ENCODE data around the gene LTO1. TPM values are rescaled to one million over a fixed set of nuclear protein-coding genes. Genes with fewer than 3 reads are reported as not detected.

The LTO1 gene
- total RNA-seq, 1 donor from 2014 or later = 26.6 TPM

DNA sequence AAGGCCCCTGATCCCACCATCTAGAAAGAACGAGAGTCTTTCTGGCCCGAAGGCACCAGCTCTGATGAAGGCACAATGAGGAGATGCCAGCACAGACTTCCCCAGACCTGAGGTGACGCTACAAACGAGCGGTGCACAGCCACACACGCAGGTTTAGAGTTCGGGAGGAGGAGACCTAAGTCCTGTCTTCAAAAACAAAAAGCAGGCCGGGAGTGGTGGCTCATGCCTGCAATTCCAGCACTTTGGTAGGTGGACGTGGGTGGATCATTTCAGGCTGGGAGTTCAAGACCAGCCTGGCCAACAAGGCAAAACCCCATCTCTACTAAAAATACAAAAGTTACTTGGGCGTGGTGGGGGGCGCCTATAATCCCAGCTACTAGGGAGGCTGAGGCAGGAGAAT is 9.5 kb downstream of the LTO1 start:
- Mint-ChIP-seq H3K27me3 (ENCODE audit: low read depth) (no peaks in the 10 kb centered on the region), H3K9me3 (no peaks in the 10 kb centered on the region), H3K4me3 (no peak overlapping the region), H3K36me3 (ENCODE audit: low read depth) (no peaks in the 10 kb centered on the region), H3K27ac (ENCODE audit: unreplicated experiment) (no peak overlapping the region), H3K4me1 (peaks cover 17% of the 10 kb centered on the region)
- no peak for TF ChIP-seq CTCF (conservative IDR thresholded peaks at IDR 0.05)
- DNase-seq (ENCODE audit: low read depth, low spot score) = no peak

DNA sequence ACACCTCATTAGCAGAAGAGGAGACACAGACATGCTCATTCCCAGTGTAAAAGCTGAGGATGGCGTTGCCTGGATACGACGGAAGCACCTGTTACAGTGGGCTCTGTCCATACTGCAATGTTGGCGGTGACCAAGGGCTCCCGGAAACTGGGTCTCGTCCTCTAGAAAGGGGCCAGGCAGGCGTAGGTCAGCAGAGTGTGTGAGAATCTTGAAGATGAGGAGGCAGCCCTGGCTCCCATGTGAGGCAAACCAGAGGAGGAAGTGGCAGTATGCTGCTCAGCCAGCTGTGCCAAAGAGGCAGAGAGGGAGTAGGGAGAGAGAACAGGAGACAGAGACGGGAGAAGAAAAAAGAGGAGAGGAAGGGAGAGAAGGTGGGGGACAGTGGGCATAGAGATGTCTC is 10.3 kb downstream of the LTO1 start:
- H3K36me3 Mint-ChIP-seq (ENCODE audit: low read depth) = no peaks in the 10 kb centered on the region
- no peak overlapping the region for H3K4me3 Mint-ChIP-seq
- no peak overlapping the region for H3K27ac Mint-ChIP-seq (ENCODE audit: unreplicated experiment)
- H3K27me3 Mint-ChIP-seq (ENCODE audit: low read depth) = no peaks in the 10 kb centered on the region
- H3K4me1 Mint-ChIP-seq = peaks cover 11% of the 10 kb centered on the region
- no peaks in the 10 kb centered on the region for H3K9me3 Mint-ChIP-seq
- DNase-seq (ENCODE audit: low read depth, low spot score) = no peak
- no peak for TF ChIP-seq CTCF (conservative IDR thresholded peaks at IDR 0.05)

- Mint-ChIP-seq H3K4me3 (no peak overlapping the region), H3K4me1 (peaks cover 17% of the 10 kb centered on the region), H3K36me3 (ENCODE audit: low read depth) (no peaks in the 10 kb centered on the region), H3K27me3 (ENCODE audit: low read depth) (no peaks in the 10 kb centered on the region), H3K9me3 (no peaks in the 10 kb centered on the region), H3K27ac (ENCODE audit: unreplicated experiment) (no peak overlapping the region)
- TF ChIP-seq CTCF (conservative IDR thresholded peaks at IDR 0.05) = no peak
- no peak for DNase-seq (ENCODE audit: low read depth, low spot score)
Measured at GRCh38 chr11:69664103-69664775, 10.9 kb downstream of the LTO1 start.

GRCh38 chr11:69663326-69663725 is 11.8 kb downstream of the LTO1 start:
- no peak overlapping the region for H3K27ac Mint-ChIP-seq (ENCODE audit: unreplicated experiment)
- DNase-seq (ENCODE audit: low read depth, low spot score) = no peak
- H3K27me3 Mint-ChIP-seq (ENCODE audit: low read depth) = peaks cover under 1% of the 10 kb centered on the region
- no peak overlapping the region for H3K4me3 Mint-ChIP-seq
- H3K36me3 Mint-ChIP-seq (ENCODE audit: low read depth) = no peaks in the 10 kb centered on the region
- no peak for TF ChIP-seq CTCF (conservative IDR thresholded peaks at IDR 0.05)
- peaks cover 25% of the 10 kb centered on the region for H3K4me1 Mint-ChIP-seq
- H3K9me3 Mint-ChIP-seq = no peaks in the 10 kb centered on the region

- Mint-ChIP-seq H3K27ac (ENCODE audit: unreplicated experiment) (no peak overlapping the region), H3K4me3 (no peak overlapping the region), H3K9me3 (no peaks in the 10 kb centered on the region), H3K36me3 (ENCODE audit: low read depth) (no peaks in the 10 kb centered on the region), H3K27me3 (ENCODE audit: low read depth) (peaks cover 5% of the 10 kb centered on the region), H3K4me1 (peaks cover 30% of the 10 kb centered on the region)
- no peak for DNase-seq (ENCODE audit: low read depth, low spot score)
- TF ChIP-seq CTCF (conservative IDR thresholded peaks at IDR 0.05) = no peak
Measured at GRCh38 chr11:69662806-69663205, 12.3 kb downstream of the LTO1 start.
